GM23338 (cell line): ENCODE data around the gene QKI. TPM values are rescaled to one million over a fixed set of nuclear protein-coding genes. Genes with fewer than 3 reads are reported as not detected.
"Not testable (repeated sequence)": the region's sequence is repeated elsewhere in the genome, so short reads cannot be mapped to it uniquely, and the experiment has no call there.

Experiments used
- ATAC-seq: fragments of 200-7000 bp; cut with Tn5 transposase; 3 replicates; pipeline ENCODE4 v1.9.1; 2020
- DNase-seq: peaks from one replicate; pipeline ENCODE4 v3.0.0-alpha.2; 2015; ENCODE audit warnings: low spot score
- H2AFZ ChIP-seq: fragments of 200-600 bp; sonication (generic); 2 replicates; pipeline ENCODE4 v1.8.0; 2016; ENCODE audit warnings: antibody characterized with exemption, mild to moderate bottlenecking, moderate library complexity
- H3F3A ChIP-seq: fragments of 200-600 bp; sonication (generic); replicated peaks from 2 replicates; pipeline ENCODE4 v1.8.0; 2017; ENCODE audit warnings: antibody characterized with exemption, mixed run types, low read depth
- H3K27ac ChIP-seq: fragments of 200-600 bp; sonication (generic); 2 replicates; pipeline ENCODE4 v1.6.1; 2016; ENCODE audit warnings: low read depth
- H3K27me3 ChIP-seq: fragments of 200-600 bp; sonication (generic); 2 replicates; pipeline ENCODE4 v1.8.0; 2016; ENCODE audit warnings: mild to moderate bottlenecking, mixed run types, moderate library complexity; ENCODE audit not compliant: insufficient read depth
- H3K36me3 ChIP-seq: fragments of 200-600 bp; sonication (generic); 2 replicates; pipeline ENCODE4 v1.8.0; 2016; ENCODE audit warnings: mild to moderate bottlenecking; ENCODE audit not compliant: insufficient read depth
- H3K4me1 ChIP-seq: fragments of 200-600 bp; sonication (generic); 2 replicates; pipeline ENCODE4 v1.8.0; 2016; ENCODE audit warnings: mild to moderate bottlenecking, moderate library complexity; ENCODE audit not compliant: insufficient read depth
- H3K4me2 ChIP-seq: fragments of 200-600 bp; sonication (generic); 2 replicates; pipeline ENCODE4 v1.7.1; 2017; ENCODE audit warnings: mixed run types
- H3K4me3 ChIP-seq: fragments of 200-600 bp; sonication (generic); 2 replicates; pipeline ENCODE4 v1.6.1; 2016; ENCODE audit warnings: mixed run types
- H3K79me2 ChIP-seq: fragments of 200-600 bp; sonication (generic); replicated peaks from 2 replicates; pipeline ENCODE4 v1.8.0; 2017; ENCODE audit warnings: mild to moderate bottlenecking; ENCODE audit not compliant: insufficient read depth
- H3K9me2 ChIP-seq: fragments of 200-600 bp; sonication (generic); 2 replicates; pipeline ENCODE4 v1.8.0; 2017; ENCODE audit not compliant: insufficient read depth
- H4K20me1 ChIP-seq: fragments of 200-600 bp; sonication (generic); replicated peaks from 2 replicates; pipeline ENCODE4 v1.8.0; 2017; ENCODE audit warnings: mild to moderate bottlenecking; ENCODE audit not compliant: insufficient read depth
- H3K27ac Mint-ChIP-seq: 2 replicates; pipeline ENCODE4 v1.8.0; 2020; ENCODE audit warnings: inconsistent platforms, mild to moderate bottlenecking, moderate library complexity, mixed read lengths
- H3K27me3 Mint-ChIP-seq: 3 replicates; pipeline ENCODE4 v1.8.0; 2022; ENCODE audit warnings: low read depth, mild to moderate bottlenecking, moderate library complexity, mixed read lengths, inconsistent platforms; ENCODE audit not compliant: insufficient read depth, poor library complexity
- H3K36me3 Mint-ChIP-seq: 3 replicates; pipeline ENCODE4 v1.8.0; 2021; ENCODE audit warnings: low read depth, mild to moderate bottlenecking, inconsistent platforms, moderate library complexity, mixed read lengths
- H3K4me1 Mint-ChIP-seq: 3 replicates; pipeline ENCODE4 v1.8.0; 2020; ENCODE audit warnings: mild to moderate bottlenecking, inconsistent platforms, mixed read lengths
- H3K4me3 Mint-ChIP-seq: 3 replicates; pipeline ENCODE4 v1.8.0; 2021; ENCODE audit warnings: moderate library complexity, mild to moderate bottlenecking, inconsistent platforms, mixed read lengths
- H3K9me3 Mint-ChIP-seq: 3 replicates; pipeline ENCODE4 v1.8.0; 2020; ENCODE audit warnings: moderate library complexity, mild to moderate bottlenecking, inconsistent platforms, mixed read lengths
- CTCF ChIP-seq, 2 experiments: fragments of 200-600 bp in 1 of 2; sonication (generic) in 1 of 2; conservative IDR thresholded peaks; 2 replicates each; pipeline versions ENCODE4 v1.5.1 to v1.6.1; 2016 to 2017; ENCODE audit warnings: antibody characterized with exemption in 2 of 2, low read depth in 2 of 2, mild to moderate bottlenecking in 2 of 2, moderate library complexity in 1 of 2
- ETS1 ChIP-seq: IDR thresholded peaks from 2 replicates; pipeline ENCODE4 v1.6.1; 2016; ENCODE audit warnings: antibody characterized with exemption
- JUNB ChIP-seq: IDR thresholded peaks from one replicate; pipeline ENCODE4 v1.6.1; 2016; ENCODE audit warnings: antibody characterized with exemption; ENCODE audit not compliant: unreplicated experiment
- NANOG ChIP-seq: IDR thresholded peaks from 2 replicates; pipeline ENCODE4 v1.6.1; 2016; ENCODE audit warnings: antibody characterized with exemption, borderline replicate concordance
- POLR2AphosphoS5 ChIP-seq: IDR thresholded peaks from 2 replicates; pipeline ENCODE4 v1.6.1; 2016; ENCODE audit warnings: antibody characterized with exemption, low read depth
- REST ChIP-seq: IDR thresholded peaks from one replicate; pipeline ENCODE4 v1.6.1; 2018; ENCODE audit warnings: antibody characterized with exemption; ENCODE audit not compliant: unreplicated experiment
- STAT1 ChIP-seq: IDR thresholded peaks from one replicate; pipeline ENCODE4 v1.6.1; 2016; ENCODE audit warnings: antibody characterized with exemption; ENCODE audit not compliant: unreplicated experiment
- ZNF114 ChIP-seq: fragments of 250-450 bp; sonication (Bioruptor Pico); IDR thresholded peaks from 2 replicates; pipeline ENCODE4 v1.5.0; 2020; ENCODE audit warnings: mild to moderate bottlenecking, moderate library complexity
- ZNF331 ChIP-seq: fragments of 250-450 bp; sonication (Bioruptor Pico); IDR thresholded peaks from 2 replicates; pipeline ENCODE4 v1.5.0; 2020; ENCODE audit warnings: low read depth, mild to moderate bottlenecking, moderate library complexity
- polyA plus RNA-seq: library from polyadenylated mRNA; unstranded; fragments of >200 nt; fragmentation: Nextera tagmentation; extraction: Ambion mirVana; gene quantifications from 2 replicates; pipeline ENCODE4 v1.2.1, GENCODE V29; 2016
- total RNA-seq: library from RNA; depleted of rRNA; stranded (reverse); fragments of >200 nt; shearing (Covaris generic); gene quantifications from 2 replicates; pipeline ENCODE4 v1.2.3, GENCODE V29; 2014

QKI gene
- total and polyA plus RNA-seq, 2 experiments from 2014 or later = 60.8 to 159 TPM

GRCh38 chr6:163432300-163432699 lies 17.8 kb downstream of the QKI start:
- peak overlapping the region; percentile 68; the same call in 1 of the 2 replicates for H3K27ac Mint-ChIP-seq
- H3K27me3 Mint-ChIP-seq = no peaks in the 10 kb centered on the region
- H2AFZ ChIP-seq = no peak overlapping the region
- peaks cover 100% of the 10 kb centered on the region for H3K79me2 ChIP-seq
- ATAC-seq = no peak
- H3K4me1 ChIP-seq = peaks cover 40% of the 10 kb centered on the region
- no peaks in the 10 kb centered on the region for H3F3A ChIP-seq
- H4K20me1 ChIP-seq = peaks cover 19% of the 10 kb centered on the region
- H3K4me2 ChIP-seq = no peak overlapping the region
- H3K36me3 Mint-ChIP-seq = no peaks in the 10 kb centered on the region; the same call in 2 of the 3 replicates
- H3K4me1 Mint-ChIP-seq = peaks cover 58% of the 10 kb centered on the region
- H3K27me3 ChIP-seq = no peaks in the 10 kb centered on the region
- no peaks in the 10 kb centered on the region for H3K36me3 ChIP-seq
- H3K9me3 Mint-ChIP-seq = no peaks in the 10 kb centered on the region
- TF ChIP-seq CTCF (conservative IDR thresholded peaks at IDR 0.05; ENCODE audit: low read depth in 2 of 2) (peak; percentile 22 to 38; a peak in 2 of 4 replicates), STAT1 (no peak)
- no peak overlapping the region for H3K27ac ChIP-seq
- no peak overlapping the region for H3K4me3 Mint-ChIP-seq
- no peak for DNase-seq
- no peak overlapping the region for H3K4me3 ChIP-seq
- no peaks in the 10 kb centered on the region for H3K9me2 ChIP-seq

- not testable (repeated sequence) for H3K4me3 Mint-ChIP-seq, H3K27me3 Mint-ChIP-seq, H3K9me3 Mint-ChIP-seq, H3K36me3 ChIP-seq, H2AFZ ChIP-seq, DNase-seq, ATAC-seq, H3K4me3 ChIP-seq, H3K27ac Mint-ChIP-seq, H3K36me3 Mint-ChIP-seq, H3F3A ChIP-seq, H3K27ac ChIP-seq, H3K4me2 ChIP-seq, H3K27me3 ChIP-seq, H3K9me2 ChIP-seq
- peaks cover 100% of the 10 kb centered on the region for H3K79me2 ChIP-seq
- H3K4me1 ChIP-seq = peaks cover 47% of the 10 kb centered on the region
- peaks cover 14% of the 10 kb centered on the region for H4K20me1 ChIP-seq
- H3K4me1 Mint-ChIP-seq = peaks cover 57% of the 10 kb centered on the region
These were observed 19.0 kb downstream of the QKI start for GRCh38 chr6:163433486-163433885.

GRCh38 chr6:163435023-163435422 lies 20.5 kb downstream of the QKI start:
- DNase-seq = no peak
- Histone ChIP-seq H3K27ac (no peak overlapping the region), H3F3A (no peaks in the 10 kb centered on the region), H3K27me3 (no peaks in the 10 kb centered on the region), H4K20me1 (peaks cover 10% of the 10 kb centered on the region), H3K36me3 (no peaks in the 10 kb centered on the region), H3K79me2 (peaks cover 100% of the 10 kb centered on the region), H3K4me3 (no peak overlapping the region), H3K4me2 (no peak overlapping the region), H2AFZ (no peak overlapping the region), H3K4me1 (peaks cover 34% of the 10 kb centered on the region), H3K9me2 (no peaks in the 10 kb centered on the region)
- no peak for ATAC-seq
- H3K36me3 Mint-ChIP-seq = no peaks in the 10 kb centered on the region; the same call in 1 of the 3 replicates
- peaks cover 2% of the 10 kb centered on the region for H3K27me3 Mint-ChIP-seq
- H3K4me3 Mint-ChIP-seq = no peak overlapping the region
- no peaks in the 10 kb centered on the region for H3K9me3 Mint-ChIP-seq
- H3K27ac Mint-ChIP-seq = no peak overlapping the region
- H3K4me1 Mint-ChIP-seq = peaks cover 50% of the 10 kb centered on the region
- TF ChIP-seq NANOG = no peak
- no peak for TF ChIP-seq STAT1
- TF ChIP-seq JUNB = no peak
- no peak for TF ChIP-seq ZNF331
- TF ChIP-seq POLR2AphosphoS5 = no peak
- no peak for TF ChIP-seq ZNF114 (CRISPR knock-in tag)
- TF ChIP-seq REST = no peak
- TF ChIP-seq ETS1 = no peak
